IPS-18a (cell line): ENCODE data around the gene TRPM6.

ENCODE experiments used
- H3K27ac ChIP-seq: one replicate; pipeline ENCODE4 v1.5.1; 2013; ENCODE audit warnings: low read length
- H3K27me3 ChIP-seq: one replicate; pipeline ENCODE4 v1.6.1; 2013; ENCODE audit warnings: mild to moderate bottlenecking, low read length; ENCODE audit not compliant: control insufficient read depth, insufficient read depth
- H3K36me3 ChIP-seq: one replicate; pipeline ENCODE4 v1.6.1; 2013; ENCODE audit warnings: low read depth, low read length; ENCODE audit not compliant: control insufficient read depth
- H3K4me1 ChIP-seq: one replicate; pipeline ENCODE4 v1.6.1; 2013; ENCODE audit warnings: low read depth, low read length; ENCODE audit not compliant: control insufficient read depth
- H3K4me3 ChIP-seq: one replicate; pipeline ENCODE4 v1.5.1; 2013; ENCODE audit warnings: low read length
- H3K9ac ChIP-seq: one replicate; pipeline ENCODE4 v1.6.1; 2013; ENCODE audit warnings: mild to moderate bottlenecking, low read length, moderate library complexity
- H3K9me3 ChIP-seq: one replicate; pipeline ENCODE4 v1.6.1; 2013; ENCODE audit warnings: low read depth, low read length; ENCODE audit not compliant: control insufficient read depth

The TRPM6 gene

GRCh38 chr9:74804018-74804385 lies 83.7 kb downstream of the TRPM6 start:
- H3K27me3 ChIP-seq, result no peaks in the 10 kb centered on the region
- H3K4me3 ChIP-seq, result no peak overlapping the region
- no peaks in the 10 kb centered on the region for H3K4me1 ChIP-seq
- H3K36me3 ChIP-seq, result no peaks in the 10 kb centered on the region
- no peak overlapping the region for H3K9ac ChIP-seq
- H3K9me3 ChIP-seq, result no peaks in the 10 kb centered on the region
- no peak overlapping the region for H3K27ac ChIP-seq

DNA sequence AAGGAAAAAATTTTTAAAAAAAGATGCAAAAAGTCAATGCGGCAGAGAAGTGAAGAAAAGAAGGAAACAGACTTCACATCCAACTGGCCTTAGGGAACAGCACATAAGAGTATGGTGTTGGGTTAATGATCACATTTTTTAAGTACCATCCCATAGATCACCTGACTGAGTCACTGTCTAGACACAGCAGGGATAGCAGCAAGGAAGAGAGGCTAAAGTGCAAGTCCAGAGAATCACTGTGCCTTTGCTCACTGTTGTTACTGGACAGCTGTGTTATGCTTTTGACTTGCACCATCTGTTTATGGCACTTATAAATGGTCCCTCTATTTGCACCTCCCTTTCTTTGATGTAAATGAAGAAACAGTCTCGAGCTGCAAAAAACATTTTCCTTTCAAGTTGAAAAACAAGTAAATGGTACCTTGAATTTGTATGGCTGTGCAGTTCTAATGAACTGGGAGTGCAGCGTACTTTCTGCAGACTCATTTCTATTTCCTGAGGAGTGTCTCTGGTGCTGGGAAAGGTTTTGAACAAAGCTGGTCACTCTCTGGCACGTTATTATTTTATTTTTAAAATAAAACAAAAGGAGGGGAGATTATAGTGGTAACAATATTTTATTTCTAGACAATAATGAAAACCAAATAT lies 84.2 kb downstream of the TRPM6 start:
- Histone ChIP-seq H3K4me1 (no peaks in the 10 kb centered on the region), H3K9ac (no peak overlapping the region), H3K9me3 (no peaks in the 10 kb centered on the region), H3K27ac (no peak overlapping the region), H3K36me3 (no peaks in the 10 kb centered on the region), H3K27me3 (no peaks in the 10 kb centered on the region), H3K4me3 (no peak overlapping the region)

DNA sequence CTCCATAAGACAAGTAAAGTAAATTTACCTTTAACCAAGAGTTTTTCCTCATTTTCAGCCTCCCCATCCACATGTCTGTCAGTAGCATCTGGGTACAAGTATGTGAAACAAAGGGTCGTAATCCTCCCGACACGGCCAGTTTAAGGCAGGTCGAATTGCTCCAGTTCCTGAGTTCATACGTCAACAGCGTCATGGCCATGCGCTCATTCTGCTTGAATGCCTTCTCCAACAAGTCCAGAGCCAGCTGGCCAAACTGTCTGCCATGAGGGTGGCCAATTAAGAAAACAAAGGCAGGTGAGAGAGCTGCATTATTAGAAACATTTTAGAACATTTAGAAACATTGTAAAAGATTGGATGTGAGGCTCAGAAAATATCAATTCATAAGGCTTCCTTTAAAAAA lies 87.5 kb downstream of the TRPM6 start:
- Histone ChIP-seq H3K9ac (no peak overlapping the region), H3K27me3 (no peaks in the 10 kb centered on the region), H3K9me3 (no peaks in the 10 kb centered on the region), H3K4me1 (no peaks in the 10 kb centered on the region), H3K4me3 (no peak overlapping the region), H3K36me3 (no peaks in the 10 kb centered on the region), H3K27ac (no peak overlapping the region)

DNA sequence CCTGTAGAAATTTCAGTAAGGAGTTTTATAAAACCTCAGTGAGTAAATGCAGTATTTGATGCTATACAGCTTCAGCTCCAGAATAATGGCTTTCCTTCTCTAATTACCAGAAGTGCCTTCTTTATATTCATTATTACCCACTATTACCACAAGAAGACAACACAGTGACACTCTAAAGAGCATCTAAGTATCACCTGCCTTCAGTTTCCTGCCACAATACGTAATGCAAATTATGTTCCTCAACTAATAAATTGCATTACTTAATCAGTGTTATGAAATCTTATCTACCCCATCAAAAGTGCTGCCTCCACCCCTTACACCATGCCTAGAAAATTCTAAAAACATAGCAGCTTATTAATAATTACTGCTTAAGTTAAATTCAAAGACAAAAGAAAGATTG lies 91.9 kb downstream of the TRPM6 start:
- Histone ChIP-seq H3K9me3 (no peaks in the 10 kb centered on the region), H3K9ac (no peak overlapping the region), H3K4me3 (no peak overlapping the region), H3K4me1 (no peaks in the 10 kb centered on the region), H3K27me3 (no peaks in the 10 kb centered on the region), H3K27ac (no peak overlapping the region), H3K36me3 (no peaks in the 10 kb centered on the region)

GRCh38 chr9:74795081-74795480 lies 92.6 kb downstream of the TRPM6 start:
- H3K27me3 ChIP-seq, result no peaks in the 10 kb centered on the region
- H3K4me3 ChIP-seq, result no peak overlapping the region
- no peaks in the 10 kb centered on the region for H3K9me3 ChIP-seq
- no peak overlapping the region for H3K9ac ChIP-seq
- H3K27ac ChIP-seq, result no peak overlapping the region
- H3K36me3 ChIP-seq, result no peaks in the 10 kb centered on the region
- no peaks in the 10 kb centered on the region for H3K4me1 ChIP-seq

GRCh38 chr9:74784506-74784905 lies 103.2 kb downstream of the TRPM6 start:
- Histone ChIP-seq H3K9me3 (no peaks in the 10 kb centered on the region), H3K27me3 (no peaks in the 10 kb centered on the region), H3K9ac (no peak overlapping the region), H3K36me3 (no peaks in the 10 kb centered on the region), H3K4me3 (no peak overlapping the region), H3K4me1 (no peaks in the 10 kb centered on the region), H3K27ac (no peak overlapping the region)

- H3K27ac ChIP-seq, result no peak overlapping the region
- H3K27me3 ChIP-seq, result no peaks in the 10 kb centered on the region
- no peak overlapping the region for H3K9ac ChIP-seq
- no peaks in the 10 kb centered on the region for H3K36me3 ChIP-seq
- H3K4me3 ChIP-seq, result no peak overlapping the region
- H3K9me3 ChIP-seq, result no peaks in the 10 kb centered on the region
- no peaks in the 10 kb centered on the region for H3K4me1 ChIP-seq
Measured at GRCh38 chr9:74783408-74783807, 104.3 kb downstream of the TRPM6 start.

DNA sequence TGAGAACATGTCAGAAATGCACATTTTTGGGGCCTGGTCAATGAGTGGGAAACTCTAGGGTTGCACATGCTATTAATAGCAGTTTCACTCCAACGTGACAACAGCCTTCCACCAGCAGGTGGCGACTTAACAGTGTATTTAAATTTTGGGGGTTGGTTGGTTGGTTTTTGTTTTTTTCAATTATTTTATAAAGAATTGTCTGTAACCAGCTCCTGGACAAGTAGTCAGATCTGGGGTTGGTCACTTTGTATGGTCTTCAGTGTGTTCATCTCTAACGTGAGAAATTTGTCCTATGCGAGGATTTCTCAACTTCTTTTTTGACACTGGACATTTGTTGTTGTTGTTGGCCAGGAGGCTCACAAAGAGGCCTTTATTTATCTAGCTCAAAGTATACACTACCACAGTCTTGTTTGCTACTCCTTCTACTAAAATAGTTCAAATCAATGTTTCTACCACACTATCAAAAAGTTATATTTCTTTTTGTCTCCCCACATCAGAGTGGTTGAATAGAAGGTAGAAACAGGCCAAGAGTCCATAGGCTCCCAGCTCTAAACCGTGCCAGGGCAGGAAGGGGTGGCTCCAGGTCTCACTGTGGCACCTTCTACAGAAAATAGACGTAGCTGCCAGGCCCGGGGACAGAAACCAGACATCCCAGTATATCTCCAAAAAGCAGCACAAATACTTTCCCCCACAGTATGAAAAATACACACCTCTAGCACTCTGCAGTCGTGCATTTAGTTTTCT lies 110.4 kb downstream of the TRPM6 start:
- no peaks in the 10 kb centered on the region for H3K27me3 ChIP-seq
- no peak overlapping the region for H3K9ac ChIP-seq
- H3K4me1 ChIP-seq, result no peaks in the 10 kb centered on the region
- H3K27ac ChIP-seq, result no peak overlapping the region
- no peaks in the 10 kb centered on the region for H3K9me3 ChIP-seq
- no peak overlapping the region for H3K4me3 ChIP-seq
- no peaks in the 10 kb centered on the region for H3K36me3 ChIP-seq

DNA sequence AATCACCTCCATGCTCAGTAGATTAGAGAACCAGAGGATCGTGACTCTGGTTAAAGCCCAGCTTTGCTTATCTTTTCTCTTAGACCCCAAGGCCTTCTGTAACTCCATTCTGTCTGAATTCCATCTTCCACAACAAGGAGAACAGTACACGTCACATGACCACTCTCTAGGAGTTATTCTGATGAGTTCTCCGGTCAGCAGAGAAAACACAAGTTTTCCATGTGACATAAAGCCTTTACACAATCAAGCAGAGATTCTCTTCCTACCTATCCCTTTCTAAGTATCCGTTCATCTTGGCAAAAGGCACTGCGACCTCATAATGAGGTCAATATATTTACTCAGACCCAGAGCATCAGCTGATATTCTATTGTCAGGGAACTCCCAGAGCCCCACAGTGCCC lies 112.3 kb downstream of the TRPM6 start:
- no peak overlapping the region for H3K27ac ChIP-seq
- H3K9ac ChIP-seq, result no peak overlapping the region
- no peaks in the 10 kb centered on the region for H3K36me3 ChIP-seq
- no peaks in the 10 kb centered on the region for H3K9me3 ChIP-seq
- H3K4me1 ChIP-seq, result no peaks in the 10 kb centered on the region
- H3K27me3 ChIP-seq, result no peaks in the 10 kb centered on the region
- H3K4me3 ChIP-seq, result no peak overlapping the region

GRCh38 chr9:74773886-74774479 lies 113.7 kb downstream of the TRPM6 start:
- no peaks in the 10 kb centered on the region for H3K9me3 ChIP-seq
- no peaks in the 10 kb centered on the region for H3K4me1 ChIP-seq
- no peaks in the 10 kb centered on the region for H3K27me3 ChIP-seq
- no peaks in the 10 kb centered on the region for H3K36me3 ChIP-seq
- no peak overlapping the region for H3K27ac ChIP-seq
- no peak overlapping the region for H3K9ac ChIP-seq
- no peak overlapping the region for H3K4me3 ChIP-seq

DNA sequence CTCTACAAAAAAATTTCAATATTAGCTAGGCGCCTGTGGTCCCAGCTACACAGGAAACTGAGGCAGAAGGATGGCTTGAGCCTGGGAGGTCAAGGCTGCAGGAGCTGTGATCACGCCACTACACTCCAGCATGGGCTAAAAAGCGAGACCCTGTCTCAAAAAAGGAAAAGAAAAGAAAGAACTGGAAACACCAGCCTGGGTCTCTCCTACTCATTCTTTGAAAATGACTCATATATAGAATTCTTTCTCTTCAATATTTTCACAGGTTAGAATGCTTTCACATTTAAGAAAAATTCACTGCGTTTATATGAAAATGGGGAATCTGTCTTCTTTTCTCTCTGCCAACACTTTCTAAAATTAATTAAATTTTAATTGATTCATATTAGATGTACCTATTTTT lies 115.6 kb downstream of the TRPM6 start:
- H3K4me3 ChIP-seq, result no peak overlapping the region

DNA sequence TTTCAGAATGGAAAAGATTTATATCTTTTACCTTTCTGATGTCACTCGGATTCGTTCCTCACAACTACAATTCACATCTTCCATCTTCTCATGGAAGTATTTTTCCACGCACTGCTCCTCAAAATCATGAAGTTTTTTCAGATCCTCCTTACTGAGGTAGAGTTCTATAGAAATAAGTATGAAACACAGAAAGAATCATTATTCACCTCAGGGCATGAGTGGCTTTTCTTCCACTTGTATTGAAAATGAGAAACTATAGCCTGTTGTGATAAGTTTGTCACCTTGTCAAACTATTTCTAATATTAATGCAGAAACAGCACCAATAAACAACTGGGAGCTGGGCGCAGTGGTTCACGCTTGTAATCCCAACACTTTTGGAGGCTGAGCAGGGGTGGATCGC lies 116.0 kb downstream of the TRPM6 start:
- Histone ChIP-seq H3K27me3 (no peaks in the 10 kb centered on the region), H3K4me1 (no peaks in the 10 kb centered on the region), H3K27ac (no peak overlapping the region), H3K9ac (no peak overlapping the region), H3K36me3 (no peaks in the 10 kb centered on the region), H3K9me3 (no peaks in the 10 kb centered on the region), H3K4me3 (no peak overlapping the region)

More for the DNA sequence above, 115.6 kb downstream of the TRPM6 start:
- no peaks in the 10 kb centered on the region for H3K27me3 ChIP-seq
- no peaks in the 10 kb centered on the region for H3K36me3 ChIP-seq
- H3K4me1 ChIP-seq, result no peaks in the 10 kb centered on the region
- H3K27ac ChIP-seq, result no peak overlapping the region
- no peaks in the 10 kb centered on the region for H3K9me3 ChIP-seq
- H3K9ac ChIP-seq, result no peak overlapping the region
